Hepatocyte (in vitro differentiated cells): Measurements from ENCODE around the gene TM9SF4. TPM values are rescaled to one million over a fixed set of nuclear protein-coding genes. Genes with fewer than 3 reads are reported as not detected.

Experiments used
- DNase-seq: peaks from one replicate; pipeline ENCODE4 v3.0.0-alpha.2; 2016; ENCODE audit warnings: low spot score
- H2AFZ ChIP-seq: fragments of 200-600 bp; sonication (generic); 2 replicates; pipeline ENCODE4 v1.6.0; 2016; ENCODE audit warnings: antibody characterized with exemption, mild to moderate bottlenecking
- H3K27ac ChIP-seq: fragments of 200-600 bp; sonication (generic); 2 replicates; pipeline ENCODE4 v1.5.1; 2016; ENCODE audit warnings: mild to moderate bottlenecking
- H3K27me3 ChIP-seq: fragments of 200-600 bp; sonication (generic); 2 replicates; pipeline ENCODE4 v1.6.1; 2016
- H3K36me3 ChIP-seq: fragments of 200-600 bp; sonication (generic); replicated peaks from 2 replicates; pipeline ENCODE4 v1.5.1; 2016; ENCODE audit warnings: low read depth; ENCODE audit not compliant: insufficient read depth
- H3K4me1 ChIP-seq: fragments of 200-600 bp; sonication (generic); 2 replicates; pipeline ENCODE4 v1.5.1; 2016; ENCODE audit warnings: mild to moderate bottlenecking, moderate library complexity; ENCODE audit not compliant: insufficient read depth
- H3K4me2 ChIP-seq: fragments of 200-600 bp; sonication (generic); 2 replicates; pipeline ENCODE4 v1.6.0; 2016
- H3K4me3 ChIP-seq: fragments of 200-600 bp; sonication (generic); 2 replicates; pipeline ENCODE4 v1.5.1; 2016; ENCODE audit warnings: mild to moderate bottlenecking
- H3K79me2 ChIP-seq: fragments of 200-600 bp; sonication (generic); 2 replicates; pipeline ENCODE4 v1.6.0; 2017; ENCODE audit warnings: mild to moderate bottlenecking
- H3K9me2 ChIP-seq: fragments of 200-600 bp; sonication (generic); replicated peaks from 2 replicates; pipeline ENCODE4 v1.6.0; 2017; ENCODE audit warnings: mild to moderate bottlenecking; ENCODE audit not compliant: insufficient read depth
- H3K9me3 ChIP-seq: fragments of 200-600 bp; sonication (generic); 2 replicates; pipeline ENCODE4 v1.5.1; 2016; ENCODE audit warnings: low read depth, mild to moderate bottlenecking
- H4K20me1 ChIP-seq: fragments of 200-600 bp; sonication (generic); 2 replicates; pipeline ENCODE4 v1.6.0; 2016; ENCODE audit warnings: mild to moderate bottlenecking; ENCODE audit not compliant: insufficient read depth, poor library complexity, severe bottlenecking
- CTCF ChIP-seq: fragments of 200-600 bp; sonication (generic); IDR thresholded peaks from 2 replicates; pipeline ENCODE4 v1.5.1; 2016; ENCODE audit warnings: antibody characterized with exemption, mild to moderate bottlenecking; ENCODE audit not compliant: poor library complexity
- EZH2 ChIP-seq: fragments of 200-600 bp; sonication (generic); IDR thresholded peaks from 2 replicates; pipeline ENCODE4 v1.6.1; 2016; ENCODE audit warnings: antibody characterized with exemption, mild to moderate bottlenecking, borderline replicate concordance
- EZH2phosphoT487 ChIP-seq: fragments of 200-600 bp; sonication (generic); IDR thresholded peaks from one replicate; pipeline ENCODE4 v1.6.1; 2018; ENCODE audit warnings: antibody characterized with exemption, mild to moderate bottlenecking, low read depth, moderate library complexity; ENCODE audit not compliant: unreplicated experiment, severe bottlenecking
- WGBS: methylation state at CpG from one replicate; pipeline ENCODE4 v1.1.6; 2016; ENCODE audit warnings: low lambda C conversion rate; ENCODE audit errors: missing lambda C conversion rate; 5-methylcytosine and 5-hydroxymethylcytosine counted together
- polyA plus RNA-seq: library from polyadenylated mRNA; unstranded; fragments of >200 nt; fragmentation: Nextera tagmentation; extraction: Ambion mirVana; gene quantifications from 2 replicates; pipeline ENCODE4 v1.2.1, GENCODE V29; 2016
- total RNA-seq: library from RNA; depleted of rRNA; stranded (reverse); fragments of >200 nt; gene quantifications from 2 replicates; pipeline ENCODE4 v1.2.3, GENCODE V29; 2014

TM9SF4 gene
- total and polyA plus RNA-seq, 2 experiments from 2014 or later = 65.3 to 86.4 TPM

- no peak for DNase-seq
- Histone ChIP-seq H2AFZ (no peak overlapping the region), H3K27ac (no peak overlapping the region), H3K4me2 (no peak overlapping the region), H3K4me3 (no peak overlapping the region), H3K9me2 (no peaks in the 10 kb centered on the region), H4K20me1 (peaks cover 68% of the 10 kb centered on the region), H3K36me3 (no peaks in the 10 kb centered on the region), H3K9me3 (no peaks in the 10 kb centered on the region), H3K27me3 (no peaks in the 10 kb centered on the region), H3K4me1 (no peaks in the 10 kb centered on the region), H3K79me2 (peaks cover 93% of the 10 kb centered on the region)
- 97% methylated on average over 5 of the region's 5 CpGs for WGBS
- TF ChIP-seq CTCF = no peak
- TF ChIP-seq EZH2phosphoT487 = no peak
- no peak for TF ChIP-seq EZH2
Observed at GRCh38 chr20:32129863-32130262, 20.3 kb downstream of the TM9SF4 start.

DNA sequence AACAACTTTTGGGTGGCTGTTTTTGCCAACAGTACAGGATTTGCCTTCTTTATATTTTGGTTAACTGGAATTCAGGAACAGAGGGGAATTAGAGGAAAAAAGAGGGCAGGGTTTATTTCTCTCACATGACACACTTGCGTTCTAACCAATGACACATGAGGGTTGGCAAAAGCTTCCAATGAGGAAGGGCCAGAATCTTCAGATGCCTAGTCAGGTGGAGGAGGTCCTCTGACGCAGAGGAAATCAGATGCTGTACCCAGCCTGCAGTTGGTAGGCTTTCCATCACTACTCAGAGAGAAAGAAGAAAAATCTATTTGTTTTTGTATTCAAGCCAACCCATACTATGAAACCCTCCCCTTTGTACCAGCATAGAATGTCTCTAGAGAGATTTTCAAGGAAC lies 20.8 kb downstream of the TM9SF4 start:
- Histone ChIP-seq H3K27ac (no peak overlapping the region), H3K36me3 (no peaks in the 10 kb centered on the region), H3K4me3 (no peak overlapping the region), H4K20me1 (peaks cover 71% of the 10 kb centered on the region), H3K4me2 (no peak overlapping the region), H3K9me3 (no peaks in the 10 kb centered on the region), H3K9me2 (no peaks in the 10 kb centered on the region), H3K4me1 (no peaks in the 10 kb centered on the region), H2AFZ (no peak overlapping the region), H3K27me3 (no peaks in the 10 kb centered on the region), H3K79me2 (peaks cover 93% of the 10 kb centered on the region)
- WGBS = 75% methylated on average over 2 of the region's 2 CpGs
- DNase-seq = no peak
- TF ChIP-seq EZH2 (no peak), EZH2phosphoT487 (no peak), CTCF (no peak)

DNA sequence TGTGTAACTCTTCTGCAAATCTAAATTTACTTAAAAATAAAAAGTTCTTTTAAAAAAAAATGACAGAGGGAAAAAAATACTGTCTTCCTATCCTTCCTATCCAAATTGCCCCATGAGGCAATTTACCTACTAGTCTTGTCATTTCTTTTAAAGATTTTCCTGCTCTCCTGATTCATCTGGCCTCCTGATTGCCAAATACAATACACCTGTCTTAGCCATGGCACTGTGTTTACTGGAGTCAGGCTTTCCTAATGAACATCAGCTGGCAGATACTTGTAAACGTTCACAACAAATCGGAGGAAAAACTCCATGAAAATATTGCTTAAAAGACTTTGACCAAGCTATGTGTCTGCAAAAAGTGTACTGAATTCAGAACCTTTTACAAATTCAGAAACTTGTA lies 21.5 kb downstream of the TM9SF4 start:
- Histone ChIP-seq H3K36me3 (no peaks in the 10 kb centered on the region), H3K27me3 (no peaks in the 10 kb centered on the region), H3K27ac (no peak overlapping the region), H3K79me2 (peaks cover 98% of the 10 kb centered on the region), H3K9me3 (no peaks in the 10 kb centered on the region), H3K4me1 (no peaks in the 10 kb centered on the region), H2AFZ (no peak overlapping the region), H3K4me2 (no peak overlapping the region), H3K4me3 (no peak overlapping the region), H3K9me2 (no peaks in the 10 kb centered on the region), H4K20me1 (peaks cover 73% of the 10 kb centered on the region)
- no peak for DNase-seq
- TF ChIP-seq EZH2phosphoT487 (no peak), CTCF (no peak), EZH2 (no peak)
- WGBS = 73% methylated on average over 2 of the region's 2 CpGs

DNA sequence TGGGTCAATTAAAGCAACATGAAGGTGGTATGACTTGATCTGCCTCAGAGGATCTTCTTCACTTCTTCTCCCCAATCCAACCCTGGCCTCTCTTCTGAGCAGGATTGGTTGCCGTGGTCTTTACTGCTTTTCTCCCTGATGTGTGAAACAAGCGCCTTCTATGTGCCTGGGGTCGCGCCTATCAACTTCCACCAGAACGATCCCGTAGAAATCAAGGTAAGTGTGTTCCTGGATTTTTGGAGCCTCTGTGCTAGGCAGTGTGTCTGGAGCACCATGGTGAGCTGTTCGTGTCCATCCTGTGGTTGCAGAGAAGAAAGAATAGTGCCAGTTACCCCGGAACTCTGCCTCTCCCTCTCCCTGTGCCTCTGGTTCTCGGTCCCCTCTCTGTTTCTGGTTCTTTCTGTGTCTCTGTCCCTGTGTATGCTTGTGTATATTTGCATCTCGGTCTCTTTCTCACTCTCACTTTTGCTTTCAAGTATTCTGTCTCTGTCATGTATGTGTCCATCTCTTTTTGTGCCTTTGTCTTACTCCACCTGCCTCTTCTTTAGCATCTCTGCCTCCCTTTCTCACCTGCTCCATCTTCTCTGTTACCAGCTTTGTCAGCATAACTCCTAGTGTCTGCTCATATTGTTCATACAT lies 23.5 kb downstream of the TM9SF4 start:
- H3K4me1 ChIP-seq = no peaks in the 10 kb centered on the region
- H2AFZ ChIP-seq = no peak overlapping the region
- H3K9me2 ChIP-seq = no peaks in the 10 kb centered on the region
- DNase-seq = no peak
- peaks cover 84% of the 10 kb centered on the region for H3K79me2 ChIP-seq
- H3K9me3 ChIP-seq = no peaks in the 10 kb centered on the region
- no peak overlapping the region for H3K4me2 ChIP-seq
- TF ChIP-seq EZH2 (no peak), CTCF (no peak), EZH2phosphoT487 (no peak)
- no peaks in the 10 kb centered on the region for H3K36me3 ChIP-seq
- peaks cover 55% of the 10 kb centered on the region for H4K20me1 ChIP-seq
- H3K27ac ChIP-seq = no peak overlapping the region
- H3K4me3 ChIP-seq = no peak overlapping the region
- WGBS = 97% methylated on average over 10 of the region's 10 CpGs
- H3K27me3 ChIP-seq = no peaks in the 10 kb centered on the region
